CD14-positive monocyte (primary cell): ENCODE results near the gene FTHL17. TPM values are rescaled to one million over a fixed set of nuclear protein-coding genes. Genes with fewer than 3 reads are reported as not detected.

Source experiments
- DNase-seq, 3 donors: peaks; one replicate each; pipeline ENCODE4 v3.0.0-alpha.2; 2011 to 2022
- H2AFZ ChIP-seq: 2 replicates; pipeline ENCODE4 v1.6.0; 2012; ENCODE audit warnings: mild to moderate bottlenecking, low read depth, low read length, inconsistent platforms; ENCODE audit not compliant: insufficient read depth, poor library complexity, severe bottlenecking
- H3K27ac ChIP-seq, 2 donors: 1 replicate in 1 of 2; 2 replicates in 1 of 2; pipeline ENCODE4 v1.5.1; 2012 to 2013; ENCODE audit warnings: low read length in 2 of 2, control low read depth in 1 of 2, inconsistent platforms in 1 of 2, low read depth in 1 of 2, mild to moderate bottlenecking in 1 of 2
- H3K27me3 ChIP-seq, 2 donors: one replicate each; pipeline versions ENCODE4 v1.6.0 to v1.6.1; 2011 to 2013; ENCODE audit warnings: low read length in 2 of 2; ENCODE audit not compliant: control insufficient read depth in 2 of 2, insufficient read depth in 2 of 2
- H3K36me3 ChIP-seq, 2 donors: replicated peaks in 1 of 2; 1 replicate in 1 of 2; 2 replicates in 1 of 2; pipeline versions ENCODE4 v1.5.1 to v1.6.1; 2012 to 2013; ENCODE audit warnings: low read length in 2 of 2, control low read depth in 1 of 2, inconsistent platforms in 1 of 2, mild to moderate bottlenecking in 1 of 2; ENCODE audit not compliant: insufficient read depth in 2 of 2, control insufficient read depth in 1 of 2
- H3K4me1 ChIP-seq, 2 donors: 1 replicate in 1 of 2; 2 replicates in 1 of 2; pipeline versions ENCODE4 v1.5.1 to v1.6.1; 2012 to 2013; ENCODE audit warnings: low read length in 2 of 2, control low read depth in 1 of 2, inconsistent platforms in 1 of 2, mild to moderate bottlenecking in 1 of 2, moderate library complexity in 1 of 2; ENCODE audit not compliant: insufficient read depth in 2 of 2, control insufficient read depth in 1 of 2
- H3K4me2 ChIP-seq: replicated peaks from 2 replicates; pipeline ENCODE3; 2012; ENCODE audit warnings: low read length, moderate library complexity, mild to moderate bottlenecking; ENCODE audit not compliant: poor library complexity, severe bottlenecking; ENCODE audit errors: extremely low read depth
- H3K4me3 ChIP-seq, 3 experiments: fragments of 200-600 bp in 1 of 3; sonication (generic) in 1 of 3; replicated peaks in 1 of 3; 1 replicate in 2 of 3; 2 replicates in 1 of 3; pipeline ENCODE4 v1.5.1; 2011 to 2013; ENCODE audit warnings: low read length in 3 of 3, mild to moderate bottlenecking in 3 of 3, control low read depth in 2 of 3, low read depth in 2 of 3, inconsistent platforms in 1 of 3, moderate library complexity in 1 of 3
- H3K79me2 ChIP-seq: 2 replicates; pipeline ENCODE4 v1.6.0; 2012; ENCODE audit warnings: mild to moderate bottlenecking, control low read depth, inconsistent platforms, low read length, moderate library complexity; ENCODE audit not compliant: insufficient read depth
- H3K9ac ChIP-seq: 2 replicates; pipeline ENCODE4 v1.6.0; 2017; ENCODE audit warnings: low read length, mild to moderate bottlenecking; ENCODE audit not compliant: insufficient read depth, poor library complexity, severe bottlenecking
- H3K9me3 ChIP-seq, 2 donors: replicated peaks in 1 of 2; 1 replicate in 1 of 2; 2 replicates in 1 of 2; pipeline versions ENCODE4 v1.5.1 to v1.6.1; 2012 to 2013; ENCODE audit warnings: low read length in 2 of 2, control low read depth in 1 of 2; ENCODE audit not compliant: control insufficient read depth in 1 of 2, insufficient read depth in 1 of 2
- H4K20me1 ChIP-seq: 2 replicates; pipeline ENCODE4 v1.6.0; 2012; ENCODE audit warnings: mild to moderate bottlenecking, low read length, control low read depth, moderate library complexity; ENCODE audit not compliant: insufficient read depth
- H3K27ac Mint-ChIP-seq, 7 donors: one replicate each; pipeline ENCODE4 v1.8.0; 2020; ENCODE audit warnings: mild to moderate bottlenecking in 7 of 7, mixed read lengths in 7 of 7, moderate library complexity in 6 of 7, inconsistent platforms in 2 of 7
- H3K27me3 Mint-ChIP-seq, 3 donors: one replicate each; pipeline ENCODE4 v1.8.0; 2021 to 2022; ENCODE audit warnings: low read depth in 3 of 3, mild to moderate bottlenecking in 3 of 3, mixed read lengths in 3 of 3, moderate library complexity in 3 of 3, inconsistent platforms in 1 of 3
- H3K36me3 Mint-ChIP-seq, 2 donors: one replicate each; pipeline ENCODE4 v1.8.0; 2020; ENCODE audit warnings: mixed read lengths in 2 of 2, inconsistent platforms in 1 of 2, mild to moderate bottlenecking in 1 of 2
- H3K4me1 Mint-ChIP-seq: one replicate; pipeline ENCODE4 v1.8.0; 2020; ENCODE audit warnings: mild to moderate bottlenecking, mixed read lengths
- H3K4me3 Mint-ChIP-seq, 2 donors: one replicate each; pipeline ENCODE4 v1.8.0; 2020; ENCODE audit warnings: mild to moderate bottlenecking in 2 of 2, mixed read lengths in 2 of 2, moderate library complexity in 1 of 2
- H3K9me3 Mint-ChIP-seq, 7 donors: one replicate each; pipeline ENCODE4 v1.8.0; 2020 to 2022; ENCODE audit warnings: mixed read lengths in 7 of 7, mild to moderate bottlenecking in 6 of 7, moderate library complexity in 6 of 7, inconsistent platforms in 2 of 7
- CTCF ChIP-seq: fragments of 200-600 bp; IDR thresholded peaks from one replicate; pipeline ENCODE4 v1.8.0; 2022; ENCODE audit warnings: antibody characterized with exemption, mild to moderate bottlenecking
- WGBS: methylation state at CpG from one replicate; pipeline ENCODE4 v1.1.5; 2013; ENCODE audit warnings: missing lambda C conversion rate; ENCODE audit not compliant: insufficient coverage; 5-methylcytosine and 5-hydroxymethylcytosine counted together
- intact Hi-C, 2 donors: fragments of 100-400 bp; cut with micrococcal nuclease; formaldehyde crosslinking; loops; one replicate each; pipeline versions ENCODE4 v1.15.0 to v1.15.1; 2023
- polyA plus RNA-seq, 3 donors: library from polyadenylated mRNA; depleted of rRNA in 1 of 3; unstranded in 2 of 3; stranded (reverse) in 1 of 3; fragments of 300-500 nt in 2 of 3; fragments of >200 nt in 1 of 3; fragmentation: Illumina TruSeq in 2 of 3; gene quantifications; 1 replicate in 2 of 3; 2 replicates in 1 of 3; pipeline ENCODE4 v1.2.3, GENCODE V29; 2012 to 2021

Gene FTHL17
- polyA plus RNA-seq, 3 donors = not detected

DNA sequence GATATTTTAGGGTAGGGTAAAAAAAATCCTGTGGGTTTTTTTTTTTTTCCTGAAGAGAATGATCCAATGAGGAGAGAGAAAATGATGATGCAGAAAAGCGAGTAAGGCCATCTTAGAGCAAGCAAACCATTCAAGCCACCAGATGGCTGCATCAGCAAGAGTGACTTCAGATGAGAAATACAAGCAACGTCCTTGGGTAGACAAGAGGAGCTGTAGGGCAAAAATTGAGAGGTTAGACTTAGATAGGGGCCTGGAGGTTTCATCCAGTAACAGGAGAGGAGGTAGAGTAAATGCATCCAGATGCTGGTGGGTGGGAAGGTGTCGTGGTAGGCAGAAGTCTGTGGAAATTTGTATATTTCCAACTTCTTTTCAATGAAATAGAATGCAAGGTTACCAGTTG lies 14.6 kb downstream of the FTHL17 start:
- intact Hi-C loops = no loop called here
- Histone ChIP-seq H3K36me3 (no peaks in the 10 kb centered on the region), H3K9me3 (no peaks in the 10 kb centered on the region), H3K4me2 (no peak overlapping the region), H3K27ac (no peak overlapping the region), H3K4me1 (no peaks in the 10 kb centered on the region), H3K79me2 (no peaks in the 10 kb centered on the region), H3K9ac (no peak overlapping the region), H2AFZ (no peak overlapping the region), H3K27me3 (no peaks in the 10 kb centered on the region), H4K20me1 (no peaks in the 10 kb centered on the region), H3K4me3 (no peak overlapping the region)
- WGBS = 100% methylated on average over 1 of the region's 3 CpGs
- Mint-ChIP-seq H3K4me3 (no peak overlapping the region), H3K27ac (no peak overlapping the region), H3K27me3 (no peaks in the 10 kb centered on the region), H3K36me3 (no peaks in the 10 kb centered on the region), H3K9me3 (peaks cover 0 to 2% (median 0%) of the 10 kb centered on the region in 7 donors), H3K4me1 (no peaks in the 10 kb centered on the region)
- TF ChIP-seq CTCF = no peak
- no peak for DNase-seq

DNA sequence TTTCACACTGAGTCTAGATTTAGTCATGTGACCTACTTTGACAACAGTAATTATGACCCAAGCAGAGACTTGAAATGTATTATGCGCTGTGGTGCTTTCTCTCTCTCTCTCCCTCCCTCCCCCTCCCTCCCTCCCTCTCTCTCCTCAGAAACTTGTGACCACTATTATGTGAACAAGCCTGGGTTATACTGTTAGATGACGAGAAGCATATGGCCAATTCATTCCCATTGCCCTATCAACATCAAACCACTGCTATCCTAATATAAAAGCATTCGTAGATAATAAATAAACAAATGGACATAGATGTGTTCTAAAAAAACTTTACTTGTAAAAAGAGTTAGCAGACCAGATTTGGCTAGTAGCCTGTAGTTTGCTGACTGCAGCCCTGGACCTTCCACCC lies 18.2 kb downstream of the FTHL17 start:
- TF ChIP-seq CTCF = no peak
- Mint-ChIP-seq H3K27ac (no peak overlapping the region), H3K27me3 (peaks cover 0 to 1% (median 0%) of the 10 kb centered on the region in 3 donors), H3K4me1 (no peaks in the 10 kb centered on the region), H3K4me3 (no peak overlapping the region), H3K36me3 (no peaks in the 10 kb centered on the region), H3K9me3 (peaks cover 0 to 3% (median 0%) of the 10 kb centered on the region in 7 donors)
- H3K27ac ChIP-seq = no peak overlapping the region
- H4K20me1 ChIP-seq = no peaks in the 10 kb centered on the region
- no peaks in the 10 kb centered on the region for H3K27me3 ChIP-seq
- no peak overlapping the region for H2AFZ ChIP-seq
- H3K9ac ChIP-seq = no peak overlapping the region
- no peak overlapping the region for H3K4me2 ChIP-seq
- no peak overlapping the region for H3K4me3 ChIP-seq
- H3K36me3 ChIP-seq = no peaks in the 10 kb centered on the region
- H3K9me3 ChIP-seq = no peaks in the 10 kb centered on the region
- H3K4me1 ChIP-seq = no peaks in the 10 kb centered on the region
- no peak for DNase-seq
- H3K79me2 ChIP-seq = no peaks in the 10 kb centered on the region
- WGBS = no CpG with 5 or more reads among the region's 3 CpGs
- intact Hi-C loops = no loop called here
